SK-N-SH (cell line): ENCODE measurements around the gene ST8SIA6. TPM values are rescaled to one million over a fixed set of nuclear protein-coding genes. Genes with fewer than 3 reads are reported as not detected.

Experiments
- CTCF ChIA-PET: fragments of 300-600, 350-600 bp; formaldehyde crosslinking; extraction: SDS; loops from one replicate; lab custom pipeline; 2021; lab: Yijun Ruan, JAX
- POLR2A ChIA-PET: fragments of 350-600 bp; sonication (Branson Sonifier 250); formaldehyde crosslinking; extraction: SDS; loops from one replicate; lab custom pipeline; 2020; ENCODE audit warnings: antibody characterized with exemption, inconsistent platforms; lab: Yijun Ruan, JAX
- DNase-seq: peaks from one replicate; pipeline ENCODE4 v3.0.0; 2012
- H2AFZ ChIP-seq: fragments of 200-600 bp; sonication (generic); 2 replicates; pipeline ENCODE4 v1.8.1; 2016; ENCODE audit warnings: antibody characterized with exemption, mild to moderate bottlenecking, low read depth
- H3F3A ChIP-seq: fragments of 200-600 bp; sonication (generic); replicated peaks from 2 replicates; pipeline ENCODE3; 2016; ENCODE audit warnings: antibody characterized with exemption, mild to moderate bottlenecking; ENCODE audit not compliant: insufficient read depth
- H3K27ac ChIP-seq, 2 experiments: fragments of 200-500 bp in 1 of 2; fragments of 200-600 bp in 1 of 2; sonication (Bioruptor generic) in 1 of 2; sonication (generic), shearing (Covaris generic) in 1 of 2; 2 replicates each; pipeline versions ENCODE4 v1.5.1 to v1.6.1; 2014 to 2016; ENCODE audit warnings: low read depth in 2 of 2, inconsistent platforms in 1 of 2, low read length in 1 of 2, mild to moderate bottlenecking in 1 of 2, mixed read lengths in 1 of 2
- H3K27me3 ChIP-seq: fragments of 200-600 bp; sonication (generic), shearing (Covaris generic); 2 replicates; pipeline ENCODE4 v1.6.1; 2016; ENCODE audit warnings: mixed run types; ENCODE audit not compliant: insufficient read depth
- H3K36me3 ChIP-seq, 2 experiments: fragments of 200-500 bp in 1 of 2; fragments of 200-600 bp in 1 of 2; sonication (Bioruptor generic) in 1 of 2; sonication (generic) in 1 of 2; replicated peaks in 1 of 2; 2 replicates each; pipeline versions ENCODE3 to v1.5.1; 2014 to 2016; ENCODE audit warnings: low read length in 1 of 2, mild to moderate bottlenecking in 1 of 2; ENCODE audit not compliant: insufficient read depth in 2 of 2, control insufficient read depth in 1 of 2
- H3K4me1 ChIP-seq, 2 experiments: fragments of 200-500 bp in 1 of 2; fragments of 200-600 bp in 1 of 2; sonication (Bioruptor generic) in 1 of 2; sonication (generic), shearing (Covaris generic) in 1 of 2; 2 replicates each; pipeline versions ENCODE4 v1.5.1 to v1.6.1; 2014 to 2016; ENCODE audit warnings: low read depth in 1 of 2, low read length in 1 of 2, mixed run types in 1 of 2; ENCODE audit not compliant: insufficient read depth in 2 of 2, control insufficient read depth in 1 of 2
- H3K4me2 ChIP-seq: fragments of 200-600 bp; sonication (generic), shearing (Covaris generic); 2 replicates; pipeline ENCODE4 v1.6.1; 2017; ENCODE audit warnings: mixed run types
- H3K4me3 ChIP-seq, 2 experiments: fragments of 200-500 bp in 1 of 2; fragments of 200-600 bp in 1 of 2; sonication (Bioruptor generic) in 1 of 2; sonication (generic), shearing (Covaris generic) in 1 of 2; 2 replicates each; pipeline versions ENCODE4 v1.5.1 to v1.8.1; 2014 to 2016; ENCODE audit warnings: low read depth in 2 of 2, inconsistent platforms in 1 of 2, low read length in 1 of 2, mild to moderate bottlenecking in 1 of 2, mixed read lengths in 1 of 2, moderate library complexity in 1 of 2
- H3K79me2 ChIP-seq: fragments of 200-600 bp; sonication (generic); 2 replicates; pipeline ENCODE4 v1.8.1; 2017; ENCODE audit warnings: mild to moderate bottlenecking; ENCODE audit not compliant: insufficient read depth
- H3K9ac ChIP-seq: fragments of 200-600 bp; sonication (generic); 2 replicates; pipeline ENCODE4 v1.6.1; 2017; ENCODE audit warnings: mixed run types
- H3K9me2 ChIP-seq: fragments of 200-600 bp; sonication (generic); 2 replicates; pipeline ENCODE4 v1.6.1; 2017; ENCODE audit warnings: mixed run types
- H3K9me3 ChIP-seq: fragments of 200-600 bp; sonication (generic); 2 replicates; pipeline ENCODE4 v1.6.1; 2017; ENCODE audit warnings: mixed run types, mild to moderate bottlenecking, moderate library complexity
- H4K20me1 ChIP-seq: fragments of 200-600 bp; sonication (generic); 2 replicates; pipeline ENCODE4 v1.6.1; 2017; ENCODE audit warnings: mild to moderate bottlenecking, mixed run types; ENCODE audit not compliant: insufficient read depth
- CTCF ChIP-seq: fragments of 200-600 bp; sonication (generic); IDR thresholded peaks from 2 replicates; pipeline ENCODE4 v1.6.1; 2017; ENCODE audit warnings: antibody characterized with exemption, mild to moderate bottlenecking, moderate library complexity
- EP300 ChIP-seq, 2 experiments: IDR thresholded peaks; 2 replicates each; pipeline versions ENCODE4 v1.4.0 to v1.6.1; 2012; ENCODE audit warnings: borderline replicate concordance in 1 of 2, low read depth in 1 of 2, low read length in 1 of 2
- EZH2phosphoT487 ChIP-seq: fragments of 200-600 bp; sonication (generic); IDR thresholded peaks from 2 replicates; pipeline ENCODE4 v1.6.1; 2017; ENCODE audit warnings: low read depth, mixed run types, mild to moderate bottlenecking, antibody characterized with exemption, moderate library complexity, borderline replicate concordance
- FOXJ3 ChIP-seq: sonication (generic); formaldehyde crosslinking; IDR thresholded peaks from 2 replicates; pipeline ENCODE4 v1.5.1; 2020; ENCODE audit warnings: mild to moderate bottlenecking, missing genetic modification reagents
- FOXM1 ChIP-seq: IDR thresholded peaks from 2 replicates; pipeline ENCODE4 v1.4.0; 2012; ENCODE audit warnings: low read depth, mild to moderate bottlenecking
- GATA2 ChIP-seq: sonication (generic); formaldehyde crosslinking; IDR thresholded peaks from 2 replicates; pipeline ENCODE4 v1.5.0; 2020; ENCODE audit warnings: mild to moderate bottlenecking, missing genetic modification reagents
- IRF3 ChIP-seq: fragments of 150-350 bp; IDR thresholded peaks from 2 replicates; pipeline ENCODE4 v1.6.1; 2016; ENCODE audit warnings: mild to moderate bottlenecking, low read depth, low read length
- MAX ChIP-seq: IDR thresholded peaks from 2 replicates; pipeline ENCODE4 v1.4.0; 2012; ENCODE audit warnings: low read depth
- MEF2A ChIP-seq: IDR thresholded peaks from 2 replicates; pipeline ENCODE4 v1.4.0; 2012; ENCODE audit warnings: low read depth, borderline replicate concordance
- MXI1 ChIP-seq: IDR thresholded peaks from 2 replicates; pipeline ENCODE4 v1.6.1; 2012; ENCODE audit warnings: mild to moderate bottlenecking, low read depth, low read length, improper control_type of control experiment
- NFIC ChIP-seq: IDR thresholded peaks from 2 replicates; pipeline ENCODE4 v1.4.0; 2012; ENCODE audit warnings: borderline replicate concordance
- NRF1 ChIP-seq: IDR thresholded peaks from 2 replicates; pipeline ENCODE4 v1.6.1; 2012; ENCODE audit warnings: low read depth, mild to moderate bottlenecking, low read length
- POLR2AphosphoS5 ChIP-seq: IDR thresholded peaks from 2 replicates; pipeline ENCODE4 v1.6.1; 2012; ENCODE audit warnings: low read depth, low read length
- RAD21 ChIP-seq: IDR thresholded peaks from 2 replicates; pipeline ENCODE4 v1.6.1; 2012; ENCODE audit warnings: mild to moderate bottlenecking, low read length
- RCOR1 ChIP-seq: fragments of 150-350 bp; IDR thresholded peaks from 2 replicates; pipeline ENCODE4 v1.6.1; 2017; ENCODE audit warnings: antibody characterized with exemption, low read length
- RFX5 ChIP-seq: IDR thresholded peaks from 2 replicates; pipeline ENCODE4 v1.6.1; 2012; ENCODE audit warnings: mild to moderate bottlenecking, improper control_type of control experiment, low read length
- TCF12 ChIP-seq: IDR thresholded peaks from 2 replicates; pipeline ENCODE4 v1.4.0; 2012
- USF1 ChIP-seq: IDR thresholded peaks from 2 replicates; pipeline ENCODE4 v1.4.0; 2012; ENCODE audit warnings: low read depth, borderline replicate concordance
- YY1 ChIP-seq: IDR thresholded peaks from 2 replicates; pipeline ENCODE4 v1.4.0; 2012; ENCODE audit warnings: low read depth, mild to moderate bottlenecking
- ZBTB33 ChIP-seq: IDR thresholded peaks from 2 replicates; pipeline ENCODE4 v1.4.0; 2012; ENCODE audit warnings: low read depth, borderline replicate concordance
- WGBS: methylation state at CpG from one replicate; pipeline ENCODE4 v1.1.6; 2017; ENCODE audit warnings: low lambda C conversion rate; 5-methylcytosine and 5-hydroxymethylcytosine counted together
- polyA plus RNA-seq, 3 experiments: library from polyadenylated mRNA; depleted of rRNA; stranded (reverse); fragments of >200 nt; gene quantifications; 2 replicates each; pipeline ENCODE4 v1.2.3, GENCODE V29; 2012

Gene ST8SIA6
- polyA plus RNA-seq, 1 of the 3 experiments (the other 2 are of a cell fraction) = 0.03 TPM

- Histone ChIP-seq H3K9me2 (no peaks in the 10 kb centered on the region), H3F3A (no peaks in the 10 kb centered on the region), H3K27me3 (no peaks in the 10 kb centered on the region), H3K9ac (no peak overlapping the region), H3K4me3 (no peak overlapping the region), H2AFZ (no peak overlapping the region), H4K20me1 (no peaks in the 10 kb centered on the region), H3K79me2 (no peaks in the 10 kb centered on the region), H3K4me1 (no peaks in the 10 kb centered on the region), H3K9me3 (no peaks in the 10 kb centered on the region), H3K27ac (no peak overlapping the region), H3K4me2 (no peak overlapping the region), H3K36me3 (no peaks in the 10 kb centered on the region)
- no peak for DNase-seq
- 85% methylated on average over 6 of the region's 6 CpGs for WGBS
- TF ChIP-seq CTCF (no peak), RCOR1 (no peak), NRF1 (no peak), YY1 (no peak), IRF3 (no peak)
- POLR2A ChIA-PET = no interaction called here
- CTCF ChIA-PET = interaction anchor here (0.7 to 6.3 kb wide), 2 partner anchors 44 to 138 kb away, joined by 3 to 44 read pairs; no protein-coding TSS in a partner anchor
Measured at GRCh38 chr10:17427666-17428350, 26.6 kb downstream of the ST8SIA6 start.

- DNase-seq = no peak
- Histone ChIP-seq H3F3A (no peaks in the 10 kb centered on the region), H3K27me3 (no peaks in the 10 kb centered on the region), H3K36me3 (no peaks in the 10 kb centered on the region), H3K27ac (no peak overlapping the region), H3K4me3 (no peak overlapping the region), H3K9me2 (no peaks in the 10 kb centered on the region), H3K79me2 (no peaks in the 10 kb centered on the region), H2AFZ (no peak overlapping the region), H4K20me1 (no peaks in the 10 kb centered on the region), H3K4me1 (no peaks in the 10 kb centered on the region), H3K9me3 (no peaks in the 10 kb centered on the region), H3K9ac (no peak overlapping the region), H3K4me2 (no peak overlapping the region)
- 91% methylated on average over 3 of the region's 3 CpGs for WGBS
- no peak for TF ChIP-seq MXI1
- no peak for TF ChIP-seq FOXM1
- TF ChIP-seq ZBTB33 = no peak
- TF ChIP-seq TCF12 = no peak
- no peak for TF ChIP-seq MEF2A
- TF ChIP-seq RAD21 = no peak
- no peak for TF ChIP-seq USF1
- TF ChIP-seq MAX = no peak
- TF ChIP-seq EZH2phosphoT487 = no peak
- no peak for TF ChIP-seq GATA2 (CRISPR knock-in tag)
- TF ChIP-seq FOXJ3 (CRISPR knock-in tag) = no peak
- no peak for TF ChIP-seq YY1
- no peak for TF ChIP-seq CTCF
- no peak for TF ChIP-seq RFX5
- TF ChIP-seq NFIC = no peak
- TF ChIP-seq POLR2AphosphoS5 = no peak
- TF ChIP-seq EP300 (IDR thresholded peaks at IDR 0.05; ENCODE audit: borderline replicate concordance in 1 of 2, low read depth in 1 of 2, low read length in 1 of 2) = no peak
- ChIA-PET CTCF (interaction anchor here (1.1 kb wide), 1 partner anchor 137 kb away, joined by 3 read pairs; no protein-coding TSS in a partner anchor), POLR2A (no interaction called here)
Measured at GRCh38 chr10:17427201-17427600, 27.2 kb downstream of the ST8SIA6 start.
